Left lung (tissue), 10 donors: ENCODE measurements around the gene KLRG1. TPM values are rescaled to one million over a fixed set of nuclear protein-coding genes. Genes with fewer than 3 reads are reported as not detected.

Source experiments
- ATAC-seq: fragments of 200-7000 bp; cut with Tn5 transposase; one replicate; pipeline ENCODE4 v1.9.1; 2020; ENCODE audit warnings: moderate library complexity
- DNase-seq, 4 donors: peaks; one replicate each; pipeline ENCODE4 v3.0.0-alpha.2; 2013 to 2020
- H3K27ac ChIP-seq, 2 donors: fragments of 200-600 bp; sonication (generic) in 1 of 2; one replicate each; pipeline versions ENCODE4 v1.5.0 to v1.8.0; 2020 to 2021
- H3K27me3 ChIP-seq, 2 donors: fragments of 200-600 bp; sonication (generic) in 1 of 2; one replicate each; pipeline versions ENCODE4 v1.5.0 to v1.8.0; 2020 to 2021
- H3K36me3 ChIP-seq, 2 donors: fragments of 200-600 bp; sonication (generic) in 1 of 2; one replicate each; pipeline versions ENCODE4 v1.5.0 to v1.8.0; 2020 to 2021
- H3K4me1 ChIP-seq, 2 donors: fragments of 200-600 bp; one replicate each; pipeline ENCODE4 v1.8.0; 2021
- H3K4me3 ChIP-seq, 2 donors: fragments of 200-600 bp; sonication (generic) in 1 of 2; one replicate each; pipeline versions ENCODE4 v1.5.0 to v1.8.0; 2020 to 2021; ENCODE audit warnings: mild to moderate bottlenecking in 1 of 2
- H3K9me3 ChIP-seq, 2 donors: fragments of 200-600 bp; sonication (generic) in 1 of 2; one replicate each; pipeline versions ENCODE4 v1.5.0 to v1.8.0; 2020 to 2021
- CTCF ChIP-seq, 2 donors: fragments of 200-600 bp; sonication (generic) in 1 of 2; IDR thresholded peaks; one replicate each; pipeline versions ENCODE4 v1.5.0 to v1.8.0; 2021; ENCODE audit warnings: antibody characterized with exemption in 2 of 2
- intact Hi-C, 2 donors: fragments of 100-400 bp; cut with DNase I; formaldehyde crosslinking; loops; one replicate each; pipeline versions ENCODE4 v1.11.2 to v1.14.2; 2022
- polyA plus RNA-seq, 6 donors: library from polyadenylated mRNA; unstranded; fragments of 120-200 nt; gene quantifications; one replicate each; pipeline ENCODE4 v1.2.1, GENCODE V29; 2013; ENCODE audit not compliant: insufficient read length in 6 of 6
- total RNA-seq, 2 donors: library from RNA; stranded (reverse); fragmentation: NEBNext Ultra II Directional; extraction: Animal tissue kit (Norgen Biotek cat#: 25700); gene quantifications; one replicate each; pipeline ENCODE4 v1.2.1, GENCODE V29; 2021
- donor health status: DM: no; HTN: yes; CAD: no.
- donor health status: DM: no; HTN: no; CAD: no.

The KLRG1 gene
- total and polyA plus RNA-seq, 8 donors = 1.1 to 3.0 (median 1.9) TPM

GRCh38 chr12:8991371-8992345, 2.3 kb downstream of the KLRG1 start:
- no peaks in the 10 kb centered on the region for H3K27me3 ChIP-seq
- H3K4me1 ChIP-seq = peaks cover 0 to 29% of the 10 kb centered on the region in 2 donors
- ATAC-seq (peak; percentile 33), DNase-seq (no peak)
- no peaks in the 10 kb centered on the region for H3K36me3 ChIP-seq
- no peaks in the 10 kb centered on the region for H3K9me3 ChIP-seq
- H3K27ac ChIP-seq = no peak overlapping the region
- no peak overlapping the region for H3K4me3 ChIP-seq
- intact Hi-C loops = no loop called here
- no peak for TF ChIP-seq CTCF (IDR thresholded peaks at IDR 0.05)

GRCh38 chr12:8993827-8994226, 4.5 kb downstream of the KLRG1 start:
- Histone ChIP-seq H3K27ac (no peak overlapping the region), H3K4me3 (no peak overlapping the region), H3K9me3 (no peaks in the 10 kb centered on the region), H3K36me3 (no peaks in the 10 kb centered on the region), H3K4me1 (peaks cover 0 to 13% of the 10 kb centered on the region in 2 donors), H3K27me3 (no peaks in the 10 kb centered on the region)
- ATAC-seq = no peak
- no peak for DNase-seq
- intact Hi-C loops = no loop called here
- TF ChIP-seq CTCF (IDR thresholded peaks at IDR 0.05) = no peak

GRCh38 chr12:8995021-8995775, 5.9 kb downstream of the KLRG1 start:
- no peak for DNase-seq
- H3K4me3 ChIP-seq = no peak overlapping the region
- TF ChIP-seq CTCF (IDR thresholded peaks at IDR 0.05) = no peak
- H3K9me3 ChIP-seq = no peaks in the 10 kb centered on the region
- no peak overlapping the region for H3K27ac ChIP-seq
- intact Hi-C loops = no loop called here
- ATAC-seq = no peak
- H3K4me1 ChIP-seq = no peaks in the 10 kb centered on the region
- H3K27me3 ChIP-seq = no peaks in the 10 kb centered on the region
- H3K36me3 ChIP-seq = no peaks in the 10 kb centered on the region

GRCh38 chr12:8996682-8997405, 7.5 kb downstream of the KLRG1 start:
- H3K9me3 ChIP-seq = no peaks in the 10 kb centered on the region
- H3K27me3 ChIP-seq = no peaks in the 10 kb centered on the region
- no peaks in the 10 kb centered on the region for H3K36me3 ChIP-seq
- TF ChIP-seq CTCF (IDR thresholded peaks at IDR 0.05) = no peak
- no peak overlapping the region for H3K4me3 ChIP-seq
- H3K27ac ChIP-seq = no peak overlapping the region
- no peaks in the 10 kb centered on the region for H3K4me1 ChIP-seq
- DNase-seq (no peak), ATAC-seq (no peak)
- intact Hi-C loops = no loop called here
